SH-SY5Y (cell line): ENCODE data around the gene DNASE1.

Experiments
- GATA2 ChIP-seq: IDR thresholded peaks from 2 replicates; pipeline ENCODE4 v1.6.1; 2011; ENCODE audit warnings: mild to moderate bottlenecking, low read depth, low read length
- GATA3 ChIP-seq: IDR thresholded peaks from 2 replicates; pipeline ENCODE4 v1.6.1; 2011; ENCODE audit warnings: low read depth, mild to moderate bottlenecking, low read length, moderate library complexity

GRCh38 chr16:3612510-3613466 is 41.7 kb upstream of the DNASE1 start:
- TF ChIP-seq GATA2, result no peak
- no peak for TF ChIP-seq GATA3
